WTC11 (cell line): ENCODE data around the gene ARHGAP10.

Experiments
- CTCF ChIP-seq: fragments of 200-600 bp; IDR thresholded peaks from 2 replicates; pipeline ENCODE4 v1.8.0; 2022; ENCODE audit warnings: antibody characterized with exemption
- FOXP1 ChIP-seq: sonication (generic); formaldehyde crosslinking; IDR thresholded peaks from 2 replicates; pipeline ENCODE4 v1.8.0; 2022; ENCODE audit warnings: missing genetic modification reagents, mild to moderate bottlenecking, moderate library complexity, borderline replicate concordance
- MAX ChIP-seq: sonication (generic); formaldehyde crosslinking; IDR thresholded peaks from 2 replicates; pipeline ENCODE4 v1.8.0; 2022; ENCODE audit warnings: mild to moderate bottlenecking, missing genetic modification reagents
- RELA ChIP-seq: sonication (generic); formaldehyde crosslinking; IDR thresholded peaks from 2 replicates; pipeline ENCODE4 v1.8.1; 2022; ENCODE audit warnings: missing genetic modification reagents, mild to moderate bottlenecking, borderline replicate concordance
- TEAD4 ChIP-seq: sonication (generic); formaldehyde crosslinking; IDR thresholded peaks from 2 replicates; pipeline ENCODE4 v1.8.0; 2022; ENCODE audit warnings: mild to moderate bottlenecking, missing genetic modification reagents
- TF ChIP-seq, protein P1 (sequence below): fragments of 250-450 bp; sonication (Bioruptor Pico); IDR thresholded peaks from 2 replicates; pipeline ENCODE4 v1.9.0; 2021; ENCODE audit warnings: moderate library complexity, mild to moderate bottlenecking, inconsistent platforms, borderline replicate concordance
- TF ChIP-seq, protein P2 (sequence below): sonication (generic); formaldehyde crosslinking; IDR thresholded peaks from 2 replicates; pipeline ENCODE4 v1.8.1; 2023; ENCODE audit warnings: mild to moderate bottlenecking, moderate library complexity, missing genetic modification reagents

- TF ChIP-seq CTCF (no peak), RELA (CRISPR knock-in tag) (no peak), MAX (CRISPR knock-in tag) (no peak), FOXP1 (CRISPR knock-in tag) (no peak), TEAD4 (no peak)
- TF ChIP-seq, protein P1, sequence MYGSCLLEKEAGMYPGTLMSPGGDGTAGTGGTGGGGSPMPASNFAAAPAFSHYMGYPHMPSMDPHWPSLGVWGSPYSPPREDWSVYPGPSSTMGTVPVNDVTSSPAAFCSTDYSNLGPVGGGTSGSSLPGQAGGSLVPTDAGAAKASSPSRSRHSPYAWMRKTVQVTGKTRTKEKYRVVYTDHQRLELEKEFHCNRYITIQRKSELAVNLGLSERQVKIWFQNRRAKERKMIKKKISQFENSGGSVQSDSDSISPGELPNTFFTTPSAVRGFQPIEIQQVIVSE (CRISPR knock-in tag) = no peak
- TF ChIP-seq, protein P2, sequence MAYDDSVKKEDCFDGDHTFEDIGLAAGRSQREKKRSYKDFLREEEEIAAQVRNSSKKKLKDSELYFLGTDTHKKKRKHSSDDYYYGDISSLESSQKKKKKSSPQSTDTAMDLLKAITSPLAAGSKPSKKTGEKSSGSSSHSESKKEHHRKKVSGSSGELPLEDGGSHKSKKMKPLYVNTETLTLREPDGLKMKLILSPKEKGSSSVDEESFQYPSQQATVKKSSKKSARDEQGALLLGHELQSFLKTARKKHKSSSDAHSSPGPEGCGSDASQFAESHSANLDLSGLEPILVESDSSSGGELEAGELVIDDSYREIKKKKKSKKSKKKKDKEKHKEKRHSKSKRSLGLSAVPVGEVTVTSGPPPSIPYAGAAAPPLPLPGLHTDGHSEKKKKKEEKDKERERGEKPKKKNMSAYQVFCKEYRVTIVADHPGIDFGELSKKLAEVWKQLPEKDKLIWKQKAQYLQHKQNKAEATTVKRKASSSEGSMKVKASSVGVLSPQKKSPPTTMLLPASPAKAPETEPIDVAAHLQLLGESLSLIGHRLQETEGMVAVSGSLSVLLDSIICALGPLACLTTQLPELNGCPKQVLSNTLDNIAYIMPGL (CRISPR knock-in tag) = no peak
Measured at GRCh38 chr4:147769386-147769785, 37.5 kb downstream of the ARHGAP10 start.
